MCF 10A (cell line): Measurements from ENCODE around the gene PAK5. TPM values are rescaled to one million over a fixed set of nuclear protein-coding genes. Genes with fewer than 3 reads are reported as not detected.

Source experiments
- BruUV-seq: library from RNA; stranded (reverse); fragments of 400-500 nt; replicated peaks from 2 replicates; lab custom pipeline; 2021; lab: Mats Ljungman, UMichigan
- CTCF ChIA-PET: fragments of 300-600 bp; sonication (Branson Sonifier 250); formaldehyde crosslinking; extraction: SDS; loops from one replicate; lab custom pipeline; 2021; ENCODE audit warnings: antibody characterized with exemption, inconsistent platforms; lab: Yijun Ruan, JAX
- POLR2A ChIA-PET: fragments of 300-600, 350-650 bp; sonication (Branson Sonifier 250); formaldehyde crosslinking; extraction: SDS; loops from one replicate; lab custom pipeline; 2020; ENCODE audit warnings: antibody characterized with exemption, inconsistent platforms; lab: Yijun Ruan, JAX
- DNase-seq: peaks from one replicate; pipeline ENCODE4 v3.0.0-alpha.2; 2018; ENCODE audit not compliant: unreplicated experiment
- H3K27ac Mint-ChIP-seq: one replicate; pipeline ENCODE4 v1.8.0; 2022; ENCODE audit warnings: mild to moderate bottlenecking, low read depth, mixed read lengths; ENCODE audit not compliant: unreplicated experiment
- H3K27me3 Mint-ChIP-seq: one replicate; pipeline ENCODE4 v1.8.0; 2022; ENCODE audit warnings: mixed read lengths; ENCODE audit not compliant: insufficient read depth, unreplicated experiment
- H3K36me3 Mint-ChIP-seq: one replicate; pipeline ENCODE4 v1.8.0; 2022; ENCODE audit warnings: mild to moderate bottlenecking, moderate library complexity, mixed read lengths; ENCODE audit not compliant: insufficient read depth, unreplicated experiment
- H3K4me1 Mint-ChIP-seq: one replicate; pipeline ENCODE4 v1.8.0; 2022; ENCODE audit warnings: mixed read lengths; ENCODE audit not compliant: insufficient read depth, unreplicated experiment
- H3K4me3 Mint-ChIP-seq: one replicate; pipeline ENCODE4 v1.8.0; 2022; ENCODE audit warnings: mild to moderate bottlenecking, moderate library complexity, mixed read lengths; ENCODE audit not compliant: unreplicated experiment
- H3K9me3 Mint-ChIP-seq: one replicate; pipeline ENCODE4 v1.8.0; 2022; ENCODE audit warnings: mixed read lengths; ENCODE audit not compliant: unreplicated experiment
- intact Hi-C: fragments of 100-400 bp; cut with micrococcal nuclease; formaldehyde crosslinking; loops from 2 replicates; pipeline ENCODE4 v1.14.1; 2022
- total RNA-seq: library from RNA; stranded (reverse); gene quantifications from 2 replicates; pipeline ENCODE4 v1.2.3, GENCODE V29; 2022
- TF ChIP-seq, protein P1 (sequence below): fragments of 200-600 bp; IDR thresholded peaks from one replicate; pipeline ENCODE4 v1.8.0; 2022; ENCODE audit warnings: antibody characterized with exemption, mild to moderate bottlenecking; ENCODE audit not compliant: unreplicated experiment

Gene PAK5
- total RNA-seq, 1 experiment from 2014 or later = not detected

DNA sequence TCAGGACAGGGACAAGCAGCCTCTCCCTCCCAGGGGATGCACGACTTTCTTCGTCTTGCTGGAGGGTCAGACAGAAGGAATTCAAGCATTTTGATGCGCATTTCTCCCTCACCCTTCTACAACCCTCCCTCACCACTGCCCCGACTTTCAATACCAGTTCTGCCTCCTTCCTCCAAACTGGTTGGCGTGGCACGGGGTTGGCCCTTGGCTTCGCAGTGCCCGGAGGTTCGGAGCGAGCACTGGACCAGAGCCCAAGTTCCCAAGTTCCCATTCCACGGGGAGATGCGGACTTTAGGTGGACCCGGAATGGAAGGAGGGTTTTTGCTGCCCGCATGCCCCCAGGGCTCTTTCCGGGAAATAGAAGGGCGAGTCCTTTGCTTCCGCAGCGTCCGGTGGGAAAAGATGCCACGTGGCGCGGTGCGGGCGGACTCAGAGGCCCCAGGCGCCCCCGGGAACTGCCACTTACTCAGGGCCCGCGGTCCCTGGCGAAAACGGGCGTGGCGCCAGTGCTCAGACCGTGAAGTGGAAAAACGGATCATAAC, 332.5 kb downstream of the PAK5 start:
- no peak for DNase-seq
- H3K27me3 Mint-ChIP-seq = no peaks in the 10 kb centered on the region
- intact Hi-C loops = no loop called here
- no peak overlapping the region for H3K4me3 Mint-ChIP-seq
- H3K36me3 Mint-ChIP-seq = peaks cover 4% of the 10 kb centered on the region
- no peak overlapping the region for H3K27ac Mint-ChIP-seq
- TF ChIP-seq, protein P1, sequence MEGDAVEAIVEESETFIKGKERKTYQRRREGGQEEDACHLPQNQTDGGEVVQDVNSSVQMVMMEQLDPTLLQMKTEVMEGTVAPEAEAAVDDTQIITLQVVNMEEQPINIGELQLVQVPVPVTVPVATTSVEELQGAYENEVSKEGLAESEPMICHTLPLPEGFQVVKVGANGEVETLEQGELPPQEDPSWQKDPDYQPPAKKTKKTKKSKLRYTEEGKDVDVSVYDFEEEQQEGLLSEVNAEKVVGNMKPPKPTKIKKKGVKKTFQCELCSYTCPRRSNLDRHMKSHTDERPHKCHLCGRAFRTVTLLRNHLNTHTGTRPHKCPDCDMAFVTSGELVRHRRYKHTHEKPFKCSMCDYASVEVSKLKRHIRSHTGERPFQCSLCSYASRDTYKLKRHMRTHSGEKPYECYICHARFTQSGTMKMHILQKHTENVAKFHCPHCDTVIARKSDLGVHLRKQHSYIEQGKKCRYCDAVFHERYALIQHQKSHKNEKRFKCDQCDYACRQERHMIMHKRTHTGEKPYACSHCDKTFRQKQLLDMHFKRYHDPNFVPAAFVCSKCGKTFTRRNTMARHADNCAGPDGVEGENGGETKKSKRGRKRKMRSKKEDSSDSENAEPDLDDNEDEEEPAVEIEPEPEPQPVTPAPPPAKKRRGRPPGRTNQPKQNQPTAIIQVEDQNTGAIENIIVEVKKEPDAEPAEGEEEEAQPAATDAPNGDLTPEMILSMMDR = no peak
- no TSS peak for BruUV-seq
- CTCF ChIA-PET = no interaction called here
- no peaks in the 10 kb centered on the region for H3K9me3 Mint-ChIP-seq
- no peaks in the 10 kb centered on the region for H3K4me1 Mint-ChIP-seq
- POLR2A ChIA-PET = no interaction called here

DNA sequence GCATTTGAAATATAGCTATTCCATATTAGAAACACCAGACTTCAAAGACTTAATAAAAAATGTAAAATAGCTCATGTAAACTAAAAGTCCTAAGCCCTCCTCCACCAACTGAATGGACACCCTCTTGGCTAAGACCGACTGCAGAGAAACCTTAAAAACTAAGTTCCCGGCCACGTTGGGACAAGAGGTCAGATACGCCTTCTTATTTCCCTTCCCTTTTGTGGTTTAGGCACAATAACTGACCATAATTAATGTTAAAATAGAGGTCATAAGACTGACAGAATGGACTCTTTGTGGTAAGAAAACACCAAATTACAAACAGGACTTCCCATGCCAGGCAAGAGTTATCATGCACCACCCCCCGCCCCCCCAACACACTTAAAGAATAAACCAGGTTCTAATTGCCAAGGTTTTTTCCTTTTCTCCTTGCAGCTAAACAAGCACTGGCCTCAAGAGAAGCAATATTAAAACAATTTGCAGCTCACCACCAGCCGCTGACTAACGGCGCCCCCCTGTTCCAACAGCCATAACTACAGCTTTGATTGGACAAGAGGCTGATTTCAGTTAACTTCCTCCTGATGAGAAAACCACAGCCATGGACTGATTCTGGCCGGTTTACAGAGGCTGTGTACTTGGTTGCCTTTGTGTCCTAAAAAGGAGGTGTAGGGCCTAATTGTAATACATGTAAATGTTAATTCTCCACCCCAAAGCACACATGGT, 335.2 kb downstream of the PAK5 start:
- H3K36me3 Mint-ChIP-seq = peaks cover 4% of the 10 kb centered on the region
- no peaks in the 10 kb centered on the region for H3K9me3 Mint-ChIP-seq
- BruUV-seq = no TSS peak
- CTCF ChIA-PET = interaction anchor here (0.6 to 1.0 kb wide), 2 partner anchors 39 to 96 kb away, joined by 3 read pairs; no protein-coding TSS in a partner anchor
- intact Hi-C loops = no loop called here
- H3K27me3 Mint-ChIP-seq = no peaks in the 10 kb centered on the region
- peak; percentile 25 for DNase-seq
- no peak overlapping the region for H3K4me3 Mint-ChIP-seq
- TF ChIP-seq, protein P1 = no peak
- no peak overlapping the region for H3K27ac Mint-ChIP-seq
- H3K4me1 Mint-ChIP-seq = no peaks in the 10 kb centered on the region
- POLR2A ChIA-PET = interaction anchor here (0.6 kb wide), 1 partner anchor 881 kb away, joined by 3 read pairs; no protein-coding TSS in a partner anchor

- Mint-ChIP-seq H3K27me3 (no peaks in the 10 kb centered on the region), H3K4me3 (no peak overlapping the region), H3K36me3 (peaks cover 4% of the 10 kb centered on the region), H3K9me3 (peaks cover 6% of the 10 kb centered on the region), H3K4me1 (no peaks in the 10 kb centered on the region), H3K27ac (no peak overlapping the region)
- no peak for DNase-seq
- BruUV-seq = no TSS peak
- intact Hi-C loops = no loop called here
- TF ChIP-seq, protein P1 = no peak
- ChIA-PET CTCF (interaction anchor here (1.6 kb wide), 1 partner anchor 93 kb away, joined by 7 read pairs; no protein-coding TSS in a partner anchor), POLR2A (no interaction called here)
These were observed 337.4 kb downstream of the PAK5 start for GRCh38 chr20:9501473-9501872.

GRCh38 chr20:9500121-9500520, 338.8 kb downstream of the PAK5 start:
- H3K36me3 Mint-ChIP-seq = no peaks in the 10 kb centered on the region
- no peak for DNase-seq
- no peaks in the 10 kb centered on the region for H3K27me3 Mint-ChIP-seq
- TF ChIP-seq, protein P1 = no peak
- peaks cover 16% of the 10 kb centered on the region for H3K9me3 Mint-ChIP-seq
- intact Hi-C loops = no loop called here
- no peaks in the 10 kb centered on the region for H3K4me1 Mint-ChIP-seq
- H3K27ac Mint-ChIP-seq = no peak overlapping the region
- H3K4me3 Mint-ChIP-seq = no peak overlapping the region
- ChIA-PET CTCF (interaction anchor here (1.0 to 1.2 kb wide), 2 partner anchors 40 to 110 kb away, joined by 3 read pairs; no protein-coding TSS in a partner anchor), POLR2A (no interaction called here)
- no TSS peak for BruUV-seq
